TTC549 (cell line): ENCODE data around the gene STEEP1.

Experiments used
- FAIRE-seq: peaks from 2 replicates; lab custom pipeline; 2012; peaks lifted over from hg19 to GRCh38; lab: Jason Lieb, UNC

Gene STEEP1

DNA sequence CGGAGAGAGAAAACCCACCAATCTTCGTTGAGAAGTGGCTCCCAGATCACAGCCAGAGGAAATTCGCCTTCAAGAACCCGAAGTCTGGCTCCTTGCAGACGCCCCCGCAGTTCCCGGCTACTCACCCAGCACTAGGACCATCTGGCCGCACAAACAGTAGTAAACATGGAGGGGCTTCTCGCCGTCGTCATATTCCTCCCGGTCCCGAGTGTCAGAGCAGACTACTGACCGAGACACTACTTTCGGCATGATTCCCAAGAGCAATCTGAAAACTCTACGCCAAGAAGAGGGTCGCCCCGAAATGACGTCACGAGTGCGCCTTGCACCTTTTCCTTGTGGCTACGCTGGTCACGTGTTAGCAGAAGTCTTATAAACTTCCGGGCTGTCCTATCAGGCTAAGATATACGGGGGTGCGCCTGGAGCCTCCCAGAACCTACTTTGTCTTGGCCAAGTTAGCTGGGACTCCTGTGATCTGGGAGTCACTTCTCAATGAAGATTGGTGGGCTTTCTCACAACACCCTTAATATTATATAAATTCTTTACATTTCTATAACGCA, at the start of gene STEEP1:
STEEP1 (minus strand) TSS at position 303 of the 557 bp plus-strand sequence; CDS start at position 249, 54 bp downstream.
- FAIRE-seq: peak; percentile 62

DNA sequence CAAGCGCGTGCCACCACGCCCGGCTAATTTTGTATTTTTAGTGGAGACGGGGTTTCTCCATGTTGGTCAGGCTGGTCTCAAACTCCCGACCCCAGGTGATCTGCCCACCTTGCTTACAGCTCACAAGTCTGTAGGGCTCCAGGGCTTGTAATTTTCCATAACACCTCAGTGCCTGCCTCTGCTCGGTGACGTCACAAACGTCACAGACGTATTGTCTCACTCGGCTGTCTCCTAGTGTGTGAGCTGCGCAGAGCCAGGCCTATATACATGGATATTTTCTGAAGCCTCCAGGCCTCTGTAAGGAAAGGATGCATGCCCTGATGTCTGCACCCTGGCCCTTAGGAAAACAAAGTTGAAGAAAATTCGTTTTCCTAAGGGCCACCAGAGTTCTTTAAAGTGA, 49.6 kb upstream of the STEEP1 start:
- no peak for FAIRE-seq

DNA sequence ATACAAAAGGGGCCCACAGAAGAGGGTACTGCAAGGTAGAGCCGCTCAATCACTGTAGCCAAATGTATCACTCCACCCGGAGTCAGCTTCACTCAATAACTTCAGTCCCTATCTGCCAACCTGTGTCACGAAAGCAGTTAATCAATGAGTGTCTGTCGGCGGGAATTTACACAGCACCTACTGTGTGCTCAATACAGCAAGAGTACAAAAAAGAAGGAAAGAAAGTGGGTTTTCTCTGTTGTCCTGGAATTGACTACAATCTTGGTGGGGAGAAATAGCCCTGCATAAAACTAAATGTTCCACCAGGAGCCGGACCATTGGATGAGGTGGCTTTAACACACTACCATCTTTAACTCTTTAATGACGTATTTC, 41.8 kb upstream of the STEEP1 start:
- no peak for FAIRE-seq

DNA sequence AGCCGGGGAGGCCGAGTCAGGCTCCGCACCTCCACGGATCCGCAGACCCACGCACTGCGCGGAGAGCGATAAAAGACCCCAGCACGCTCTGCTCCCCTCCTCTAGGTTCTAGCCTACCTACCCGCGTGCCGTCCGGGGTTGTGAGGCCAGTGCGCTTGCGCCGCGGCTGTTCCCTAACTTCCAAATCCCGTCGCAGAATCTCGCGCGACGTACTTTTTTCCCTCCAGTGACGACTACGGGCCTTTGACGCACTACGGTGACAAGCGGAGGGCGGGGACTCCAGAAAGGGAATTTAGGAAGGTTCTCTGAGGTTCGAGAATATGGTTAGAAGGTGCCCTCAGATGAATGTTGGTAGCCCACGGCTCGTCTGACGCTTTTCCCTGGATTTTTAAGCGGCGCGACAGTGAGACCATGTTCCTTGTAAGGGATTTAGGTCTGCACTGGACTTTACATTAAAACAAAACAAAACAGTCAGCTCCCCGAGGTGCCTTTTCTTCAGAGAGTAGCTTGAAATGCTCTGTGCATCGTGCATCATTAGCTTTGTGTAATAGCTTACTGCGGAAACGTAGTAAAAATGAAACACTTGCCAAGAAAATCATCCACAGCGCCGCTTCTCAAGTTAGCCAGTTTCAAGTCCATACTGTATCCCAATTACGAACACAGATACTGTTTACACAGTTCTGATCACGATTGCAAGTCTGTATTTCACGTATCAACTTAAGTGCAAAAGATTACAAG, 41.2 kb upstream of the STEEP1 start, which contains the start of gene NKRF:
NKRF (minus strand) TSS at position 145 of the 738 bp plus-strand sequence.
- no peak for FAIRE-seq

DNA sequence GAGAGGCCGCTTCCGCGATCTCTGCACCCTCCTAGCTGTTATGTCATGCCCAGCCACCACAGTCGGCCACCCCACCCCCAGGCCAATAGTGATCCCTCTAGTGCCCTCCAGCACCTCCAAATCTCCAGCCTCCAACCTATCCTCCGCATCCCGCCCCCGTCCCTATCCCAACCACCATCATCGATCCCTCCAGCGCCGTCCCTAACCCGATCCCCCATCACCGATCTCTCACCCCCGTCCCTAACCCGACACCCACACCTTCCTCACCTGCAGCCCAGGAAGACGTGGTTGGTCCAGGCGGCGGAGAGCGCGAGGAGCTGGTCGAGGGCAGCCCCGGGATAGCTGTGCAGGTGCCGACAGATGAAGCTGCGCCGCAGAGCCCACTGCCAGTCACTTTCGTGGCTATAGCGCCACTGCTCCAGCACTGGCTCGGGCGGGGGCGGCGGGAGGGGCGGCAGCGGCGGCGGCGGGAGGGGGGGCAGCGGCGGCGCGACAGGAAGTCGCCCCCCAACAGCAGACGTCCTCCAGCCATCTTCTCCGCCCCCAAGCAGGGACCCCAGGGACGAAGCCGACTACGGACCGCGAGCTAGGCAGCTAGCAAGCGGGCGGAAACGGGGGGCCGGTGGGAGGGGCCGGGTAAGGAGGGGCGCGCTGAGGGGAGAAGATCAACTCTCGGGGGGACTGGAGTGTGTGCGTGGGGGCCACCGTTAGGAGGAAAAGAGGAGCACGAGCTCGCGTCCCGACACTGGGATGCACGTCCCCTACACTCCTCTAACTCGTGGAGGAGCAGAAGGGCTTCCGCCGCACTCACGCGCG, 40.5 kb upstream of the STEEP1 start:
- FAIRE-seq: no peak

DNA sequence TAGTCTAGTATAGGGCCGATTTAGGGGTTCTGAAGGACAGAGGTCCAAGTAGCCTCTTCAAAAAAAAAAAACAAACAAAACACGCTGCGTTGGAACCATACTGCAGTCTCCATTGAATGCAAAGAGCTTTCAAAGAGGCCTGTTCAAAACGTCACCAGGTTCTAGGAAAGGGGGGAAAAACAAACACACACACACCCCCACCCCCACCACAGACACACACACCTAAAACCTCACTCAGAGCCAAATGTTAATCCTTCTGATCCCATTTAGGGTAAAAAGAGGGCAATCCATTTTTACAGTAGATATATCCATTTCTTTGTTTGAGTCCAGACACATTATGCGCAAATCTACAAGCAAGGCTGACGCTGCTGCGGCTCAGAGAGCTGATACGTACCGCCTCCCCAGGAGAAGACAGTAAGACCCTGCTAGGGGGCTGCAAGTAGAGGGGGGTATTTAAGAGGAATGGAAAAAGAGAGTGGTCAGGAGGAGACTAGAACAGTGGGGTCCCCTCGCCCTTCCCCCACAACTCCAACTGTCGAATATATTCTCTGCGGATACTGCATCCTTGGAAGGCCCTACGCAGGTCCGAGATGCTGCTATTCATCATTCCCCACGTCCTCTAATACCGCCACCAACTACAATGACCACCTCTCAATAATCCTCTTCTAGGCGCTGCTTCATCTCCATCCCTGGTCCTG, 39.7 kb upstream of the STEEP1 start:
- no peak for FAIRE-seq

DNA sequence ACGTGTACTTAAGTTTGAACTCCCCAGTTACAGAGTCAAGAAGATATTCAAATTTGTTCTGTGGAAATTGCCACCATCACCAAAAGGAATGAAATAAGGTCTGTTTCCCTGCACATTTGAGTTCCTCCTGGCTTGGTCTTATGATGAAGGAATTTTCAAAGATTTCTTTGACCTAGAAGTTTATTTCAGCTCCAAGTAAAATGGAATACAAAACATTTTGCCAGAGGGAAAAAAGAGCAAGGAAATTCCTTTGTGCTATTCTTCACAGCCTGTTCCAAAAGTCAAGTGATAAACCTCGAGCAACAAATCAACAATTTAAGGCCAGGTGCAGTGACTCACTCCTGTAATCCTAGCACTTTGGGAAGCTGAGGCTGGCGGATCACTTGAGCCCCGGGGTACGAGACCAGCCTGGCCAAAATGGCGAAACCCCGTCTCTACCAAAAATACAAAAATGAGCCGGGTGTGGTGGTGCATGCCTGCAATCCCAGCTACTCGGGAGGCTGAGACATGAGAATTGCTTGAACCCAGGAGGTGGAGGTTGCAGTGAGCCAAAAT, 37.6 kb upstream of the STEEP1 start:
- FAIRE-seq: no peak

DNA sequence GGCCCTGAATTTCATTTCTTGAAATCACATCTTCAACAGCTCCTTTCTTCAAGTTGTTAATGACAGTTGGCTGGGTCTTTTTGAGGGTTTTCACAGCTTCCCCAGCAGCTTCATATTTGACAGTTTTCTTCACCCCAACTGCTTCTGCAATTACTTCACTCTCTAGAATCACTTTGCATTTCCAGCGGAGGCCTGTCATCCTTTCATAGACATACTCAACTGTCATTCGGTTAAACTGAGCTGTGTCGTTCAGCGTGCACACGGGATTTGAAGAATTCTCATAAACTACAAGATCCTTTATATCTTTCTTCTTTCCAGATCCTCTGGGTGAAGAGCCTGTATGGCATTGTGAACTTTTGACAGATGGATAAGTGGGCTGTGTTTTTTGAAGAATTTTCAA, 24.6 kb upstream of the STEEP1 start:
- FAIRE-seq: no peak

DNA sequence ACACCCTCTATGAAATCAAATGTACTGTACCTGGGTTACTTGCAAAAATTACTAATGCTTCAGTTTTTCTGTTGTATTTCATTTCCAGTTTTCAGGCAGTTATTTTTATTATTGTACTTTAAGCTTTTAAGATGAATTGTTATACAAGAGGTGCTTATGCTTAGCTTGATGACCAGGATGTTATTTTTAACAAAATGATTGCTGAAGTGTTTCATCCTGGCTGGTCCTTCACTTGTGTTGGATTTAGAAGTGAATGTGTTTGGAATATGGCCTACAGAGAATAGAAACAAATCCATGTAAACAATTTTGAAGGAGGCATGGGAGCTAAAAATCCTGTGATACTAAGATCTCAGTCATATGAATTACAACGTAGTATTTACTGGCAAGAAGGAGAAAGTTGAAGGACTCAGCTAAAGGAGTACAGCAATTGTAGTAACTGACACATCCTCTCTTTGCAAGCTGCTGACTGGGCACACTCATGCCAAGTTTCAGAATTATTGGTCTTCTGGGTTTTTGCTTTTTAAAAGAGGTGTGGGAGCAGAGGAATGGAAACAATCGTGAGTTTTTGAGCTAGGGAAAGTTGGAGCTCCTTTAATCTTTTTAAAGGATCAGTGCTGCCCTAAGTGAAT, 18.3 kb upstream of the STEEP1 start:
- FAIRE-seq: no peak

DNA sequence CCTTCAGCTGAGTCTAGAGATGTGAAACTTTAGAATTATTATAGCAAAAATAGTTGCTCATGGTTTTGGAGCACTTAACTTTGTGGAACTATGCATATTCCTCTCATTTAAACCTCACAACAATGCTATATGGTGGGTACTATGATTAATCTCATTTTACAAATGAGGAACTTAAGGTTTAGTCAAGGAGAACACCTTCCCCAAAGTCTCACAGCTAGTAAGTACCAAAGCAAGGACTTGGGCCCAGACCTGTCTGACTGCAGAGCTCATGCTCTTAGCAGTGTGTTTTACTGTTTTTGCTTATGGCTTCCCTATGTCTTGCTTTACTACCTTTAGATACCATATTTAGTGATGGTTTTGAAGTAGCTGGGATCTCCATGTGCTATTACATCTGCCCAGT, 14.2 kb upstream of the STEEP1 start:
- FAIRE-seq: no peak

DNA sequence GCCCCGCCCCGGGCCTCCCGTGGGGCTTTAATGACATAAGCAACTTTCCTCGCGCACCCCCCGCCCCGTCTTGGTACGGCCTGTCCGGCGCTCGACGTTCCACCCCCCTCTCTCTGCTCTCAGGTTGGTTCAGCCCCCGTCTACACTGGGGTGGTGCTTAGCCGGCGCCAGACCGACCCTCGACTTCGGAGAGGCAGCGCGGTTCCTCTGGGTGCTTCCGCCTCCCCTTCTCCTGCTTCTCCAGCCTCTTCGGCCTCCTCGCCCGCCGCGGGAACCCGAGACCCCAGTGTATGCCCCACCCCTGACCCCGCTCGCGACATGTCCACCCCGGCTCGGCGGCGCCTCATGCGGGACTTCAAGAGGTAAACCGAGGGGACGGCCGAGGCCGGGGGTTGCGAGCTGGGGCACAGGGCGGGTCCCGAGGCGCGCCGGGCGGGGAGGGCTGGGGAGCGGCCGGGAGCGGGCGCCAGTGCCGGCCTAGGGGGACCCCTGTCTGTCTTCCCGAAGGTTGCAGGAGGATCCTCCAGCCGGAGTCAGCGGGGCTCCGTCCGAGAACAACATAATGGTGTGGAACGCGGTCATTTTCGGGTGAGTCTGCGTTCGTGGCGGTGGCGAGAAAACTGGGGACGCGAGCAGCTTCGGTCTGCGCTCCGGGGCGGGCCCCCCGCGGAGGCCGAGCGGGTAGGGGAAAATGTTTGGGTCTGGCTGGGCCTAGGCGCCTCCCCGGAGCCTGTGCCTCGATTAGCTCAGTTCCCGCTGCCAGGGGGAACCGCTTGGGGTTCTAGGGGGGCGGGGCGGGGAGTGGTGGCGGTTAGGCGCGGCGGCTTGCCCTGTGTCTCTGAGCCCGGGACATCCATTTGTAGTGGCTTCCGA, 9.4 kb upstream of the STEEP1 start, which contains the start of gene UBE2A:
UBE2A (plus strand) TSS at position 170 of the 873 bp plus-strand sequence; CDS start at position 319, 149 bp downstream.
- FAIRE-seq: no peak

DNA sequence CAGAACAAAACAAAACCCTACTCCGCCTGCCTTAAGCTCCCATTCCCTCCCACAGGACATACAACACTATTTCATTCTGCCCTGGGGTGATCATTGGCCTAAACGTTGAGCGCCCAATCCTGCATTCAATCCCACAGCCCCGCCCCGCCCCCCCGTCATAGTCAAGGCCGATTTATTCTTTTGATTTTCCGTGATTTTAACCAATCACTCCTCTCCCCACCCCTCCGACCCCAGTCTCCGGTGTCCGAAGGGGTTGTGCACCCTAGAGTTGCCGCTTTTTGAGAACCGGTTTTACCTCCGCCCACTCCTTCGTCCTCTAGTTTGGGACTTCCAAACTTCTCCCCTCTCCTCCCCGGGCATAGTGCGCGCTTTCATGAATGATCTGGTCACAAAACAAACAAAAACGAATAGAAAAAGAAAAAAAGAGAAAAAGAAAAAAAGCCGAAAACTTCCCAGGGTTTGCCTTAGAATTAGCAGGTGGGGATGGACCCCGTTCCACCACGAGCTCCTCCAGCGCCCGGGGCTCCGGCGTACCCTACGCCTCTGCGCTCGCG, 8.7 kb upstream of the STEEP1 start:
- no peak for FAIRE-seq

DNA sequence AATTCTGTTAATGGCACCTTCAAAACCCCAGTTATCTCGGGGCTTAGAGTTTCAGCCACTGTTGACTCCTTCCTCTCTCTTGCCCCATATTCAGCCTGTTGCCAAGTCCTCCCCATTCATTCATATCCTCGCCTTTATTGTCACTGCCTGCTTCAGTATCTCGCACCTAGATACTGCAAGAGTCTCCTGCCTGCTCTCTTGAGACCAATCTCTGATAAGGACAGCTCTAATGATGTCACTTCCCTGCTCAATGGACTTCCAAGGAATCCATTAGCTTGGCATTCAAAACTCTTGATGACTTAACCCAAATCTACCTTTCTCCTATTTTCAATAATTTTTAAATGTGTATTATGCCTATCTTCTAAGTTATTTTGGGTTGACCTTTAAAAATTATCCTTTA, 8.0 kb upstream of the STEEP1 start:
- no peak for FAIRE-seq

DNA sequence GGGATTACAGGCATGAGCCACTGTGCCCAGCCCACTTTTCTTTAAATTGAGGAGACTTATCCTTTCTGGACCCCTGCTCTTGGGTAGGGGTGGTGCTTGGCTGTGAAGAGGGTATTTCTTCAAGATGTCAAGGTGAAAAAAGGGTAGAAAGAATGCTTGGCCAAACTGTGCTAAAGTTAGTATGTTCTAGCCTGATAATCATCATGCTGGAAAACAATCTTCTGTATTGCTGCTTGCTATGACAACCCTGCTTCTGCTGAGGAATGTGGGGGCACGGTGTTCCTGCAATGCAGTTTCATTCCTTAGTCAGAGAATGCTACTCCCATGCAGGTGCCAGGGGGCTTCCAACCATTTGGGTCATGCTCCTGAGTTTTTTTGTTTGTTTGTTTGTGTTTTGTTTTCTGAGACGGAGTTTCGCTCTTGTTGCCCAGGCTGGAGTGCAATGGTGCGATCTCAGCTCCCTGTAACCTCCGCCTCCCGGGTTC, 5.2 kb upstream of the STEEP1 start:
- FAIRE-seq: no peak

DNA sequence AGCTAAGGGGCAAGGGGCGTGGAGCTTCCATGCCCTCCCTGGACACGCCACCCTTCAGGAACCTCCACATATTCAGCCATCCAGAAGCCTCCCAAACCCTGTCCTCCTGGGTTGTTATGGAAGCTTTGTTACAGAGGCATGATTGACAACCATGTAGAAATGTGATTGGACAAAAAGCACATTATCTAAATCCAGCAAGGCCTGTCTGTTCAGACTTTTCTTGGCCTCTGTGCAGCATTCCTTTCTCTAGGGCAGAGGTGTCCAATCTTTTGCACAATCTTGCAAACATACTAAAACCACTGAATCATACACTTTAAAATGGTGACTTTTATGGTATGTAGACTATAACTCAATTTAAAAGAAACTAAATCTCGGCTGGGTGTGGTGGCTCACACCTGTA, 12.7 kb downstream of the STEEP1 start:
- no peak for FAIRE-seq

DNA sequence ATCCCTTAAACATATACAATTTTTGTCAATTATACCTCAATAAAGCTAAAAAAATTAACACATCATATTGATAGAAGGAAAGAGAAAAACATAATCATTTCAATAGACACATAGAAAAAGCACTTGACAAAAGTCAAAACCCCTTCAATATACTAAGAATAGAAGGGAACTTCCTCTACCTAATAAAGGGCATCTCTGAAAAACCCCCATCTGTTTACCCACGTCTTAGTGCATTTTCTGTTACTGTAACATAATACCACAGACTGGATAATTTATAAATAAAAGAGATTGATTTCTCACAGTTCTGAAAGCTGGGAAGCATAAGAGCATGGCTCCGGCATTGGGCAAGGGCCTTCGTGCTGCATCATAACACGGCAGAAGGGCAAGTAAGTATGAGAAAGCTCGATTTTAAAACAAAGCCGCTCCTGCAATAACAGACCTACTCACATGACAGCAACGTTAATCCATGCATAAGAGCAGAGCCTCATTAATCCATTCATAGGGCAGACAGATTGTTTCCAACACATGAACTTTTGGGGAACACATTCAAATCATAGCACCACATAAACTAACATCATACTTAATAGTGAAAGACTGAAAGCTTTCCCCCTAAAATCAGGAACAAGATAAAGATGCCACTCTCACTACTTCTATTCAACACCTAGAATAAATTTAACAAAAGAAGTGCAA, 15.7 kb downstream of the STEEP1 start:
- no peak for FAIRE-seq

DNA sequence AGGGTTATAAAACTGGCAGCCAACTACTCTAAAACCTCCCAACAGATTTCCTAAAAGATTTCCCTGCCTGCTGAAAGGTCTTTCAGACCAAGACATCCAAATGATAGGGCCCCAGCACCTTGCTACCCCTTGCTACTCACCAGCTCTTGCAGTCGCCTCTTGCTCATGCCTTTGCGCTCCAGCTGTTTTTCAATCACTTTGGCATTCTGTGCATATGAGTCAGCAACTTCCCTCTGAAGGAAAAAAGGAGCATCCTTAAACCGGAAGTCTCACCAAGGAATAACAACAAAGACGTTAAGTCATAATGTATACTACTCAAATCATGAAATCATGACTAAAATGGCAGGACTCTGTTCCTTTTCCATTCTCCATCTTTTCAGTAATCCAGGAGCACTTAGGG, 24.0 kb downstream of the STEEP1 start:
- no peak for FAIRE-seq

DNA sequence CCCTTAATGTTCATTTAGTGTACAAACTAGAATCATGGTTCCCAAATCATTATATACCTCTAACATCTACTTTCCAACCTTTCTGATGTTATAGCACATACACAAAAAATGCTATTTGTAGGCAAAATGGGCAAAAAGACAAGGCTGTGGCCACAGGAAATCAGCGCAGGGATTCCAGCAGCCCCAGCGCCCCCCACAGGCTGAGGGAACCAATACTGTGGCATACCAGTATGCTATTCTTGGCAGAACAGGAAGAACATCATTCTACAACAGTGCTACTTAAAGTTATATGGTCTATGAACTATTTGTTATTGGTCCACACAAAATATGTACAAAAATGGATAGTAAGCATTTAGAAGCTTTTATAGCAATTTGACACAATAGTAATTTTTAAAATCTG, 25.3 kb downstream of the STEEP1 start:
- FAIRE-seq: no peak

DNA sequence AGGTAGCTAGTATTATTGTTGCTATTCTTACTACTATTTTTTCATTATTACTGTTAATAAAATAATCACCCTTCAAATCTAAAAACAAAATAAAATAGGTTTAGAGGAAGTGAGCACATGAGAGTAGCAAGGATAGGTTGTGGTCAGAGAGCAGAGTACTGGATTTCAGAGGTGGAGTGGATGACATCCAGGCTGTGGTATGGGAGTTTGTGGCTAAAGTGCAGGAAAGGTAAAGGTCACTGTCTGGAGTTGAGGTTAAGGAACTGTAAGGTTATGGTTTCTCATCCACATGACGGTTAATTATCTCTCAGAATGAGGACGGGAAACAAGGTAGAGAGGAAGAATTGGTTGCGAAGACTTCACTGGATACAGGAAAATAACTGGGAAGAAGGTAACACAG, 27.7 kb downstream of the STEEP1 start:
- FAIRE-seq: no peak
